ENCODE measurements around the gene PITPNM3. TPM values are rescaled to one million over a fixed set of nuclear protein-coding genes. Genes with fewer than 3 reads are reported as not detected.

PITPNM3 gene
- total RNA-seq, 1 donor from 2014 or later: 1.1 TPM

DNA sequence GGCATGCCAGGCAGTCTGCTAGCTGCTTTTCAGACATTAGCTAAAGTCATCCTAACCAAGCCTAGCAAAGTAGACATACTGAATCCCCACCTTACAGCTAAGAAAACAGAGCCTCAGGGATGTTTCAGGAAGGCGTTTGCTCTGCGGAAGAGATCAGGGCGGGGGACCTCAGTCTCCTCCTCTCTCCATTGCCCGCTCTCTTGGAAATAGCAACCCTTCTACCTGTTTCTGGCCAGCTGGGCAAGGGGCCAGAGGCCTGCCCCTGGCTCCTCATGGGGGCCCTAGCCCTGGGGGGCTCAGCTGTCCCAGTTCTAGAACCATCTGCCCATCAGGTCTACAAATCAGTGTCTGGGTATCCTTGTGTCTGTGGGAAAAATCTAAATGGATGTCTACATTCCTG lies 14.5 kb downstream of the PITPNM3 start:
- ChIA-PET CTCF (no interaction called here), POLR2A (no interaction called here)
- no peaks in the 10 kb centered on the region for H3K36me3 Mint-ChIP-seq (ENCODE audit: low read depth)
- DNase-seq (no peak), ATAC-seq (ENCODE audit: low read depth) (no peak)
- TF ChIP-seq, protein P1, sequence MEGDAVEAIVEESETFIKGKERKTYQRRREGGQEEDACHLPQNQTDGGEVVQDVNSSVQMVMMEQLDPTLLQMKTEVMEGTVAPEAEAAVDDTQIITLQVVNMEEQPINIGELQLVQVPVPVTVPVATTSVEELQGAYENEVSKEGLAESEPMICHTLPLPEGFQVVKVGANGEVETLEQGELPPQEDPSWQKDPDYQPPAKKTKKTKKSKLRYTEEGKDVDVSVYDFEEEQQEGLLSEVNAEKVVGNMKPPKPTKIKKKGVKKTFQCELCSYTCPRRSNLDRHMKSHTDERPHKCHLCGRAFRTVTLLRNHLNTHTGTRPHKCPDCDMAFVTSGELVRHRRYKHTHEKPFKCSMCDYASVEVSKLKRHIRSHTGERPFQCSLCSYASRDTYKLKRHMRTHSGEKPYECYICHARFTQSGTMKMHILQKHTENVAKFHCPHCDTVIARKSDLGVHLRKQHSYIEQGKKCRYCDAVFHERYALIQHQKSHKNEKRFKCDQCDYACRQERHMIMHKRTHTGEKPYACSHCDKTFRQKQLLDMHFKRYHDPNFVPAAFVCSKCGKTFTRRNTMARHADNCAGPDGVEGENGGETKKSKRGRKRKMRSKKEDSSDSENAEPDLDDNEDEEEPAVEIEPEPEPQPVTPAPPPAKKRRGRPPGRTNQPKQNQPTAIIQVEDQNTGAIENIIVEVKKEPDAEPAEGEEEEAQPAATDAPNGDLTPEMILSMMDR (IDR thresholded peaks at IDR 0.05): no peak
- no peak overlapping the region for H3K27ac Mint-ChIP-seq
- intact Hi-C loops (cut with micrococcal nuclease): no loop called here
- no peaks in the 10 kb centered on the region for H3K4me1 Mint-ChIP-seq
- H3K9me3 Mint-ChIP-seq: no peaks in the 10 kb centered on the region
- H3K4me3 Mint-ChIP-seq: no peak overlapping the region
- peaks cover 6% of the 10 kb centered on the region for H3K27me3 Mint-ChIP-seq

DNA sequence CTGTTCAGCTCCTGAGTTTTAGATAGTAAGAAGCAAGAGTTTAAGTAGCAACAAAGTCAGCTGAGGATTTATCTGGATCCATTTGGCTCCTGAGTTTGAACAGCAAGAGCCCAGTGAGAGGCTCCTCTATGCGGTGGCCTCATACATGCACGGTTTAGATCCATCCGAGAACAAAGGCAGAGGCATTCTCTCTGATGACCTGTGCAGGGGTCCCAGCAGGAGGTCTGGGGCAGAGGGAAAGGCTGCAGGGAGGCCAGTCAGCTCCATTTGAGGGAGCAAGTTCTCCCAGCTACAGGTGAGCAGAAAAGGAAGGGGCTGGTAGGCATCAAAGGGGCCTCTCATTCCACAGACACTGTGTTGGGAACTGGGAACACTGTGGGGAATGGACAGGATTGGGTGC lies 16.5 kb downstream of the PITPNM3 start:
- CTCF ChIA-PET: no interaction called here
- POLR2A ChIA-PET: no interaction called here
- Mint-ChIP-seq H3K27me3 (peaks cover 6% of the 10 kb centered on the region), H3K4me3 (no peak overlapping the region), H3K27ac (no peak overlapping the region), H3K9me3 (no peaks in the 10 kb centered on the region), H3K4me1 (no peaks in the 10 kb centered on the region), H3K36me3 (ENCODE audit: low read depth) (no peaks in the 10 kb centered on the region)
- intact Hi-C loops (cut with micrococcal nuclease): no loop called here
- TF ChIP-seq, protein P1 (IDR thresholded peaks at IDR 0.05): no peak
- DNase-seq (no peak), ATAC-seq (ENCODE audit: low read depth) (no peak)

DNA sequence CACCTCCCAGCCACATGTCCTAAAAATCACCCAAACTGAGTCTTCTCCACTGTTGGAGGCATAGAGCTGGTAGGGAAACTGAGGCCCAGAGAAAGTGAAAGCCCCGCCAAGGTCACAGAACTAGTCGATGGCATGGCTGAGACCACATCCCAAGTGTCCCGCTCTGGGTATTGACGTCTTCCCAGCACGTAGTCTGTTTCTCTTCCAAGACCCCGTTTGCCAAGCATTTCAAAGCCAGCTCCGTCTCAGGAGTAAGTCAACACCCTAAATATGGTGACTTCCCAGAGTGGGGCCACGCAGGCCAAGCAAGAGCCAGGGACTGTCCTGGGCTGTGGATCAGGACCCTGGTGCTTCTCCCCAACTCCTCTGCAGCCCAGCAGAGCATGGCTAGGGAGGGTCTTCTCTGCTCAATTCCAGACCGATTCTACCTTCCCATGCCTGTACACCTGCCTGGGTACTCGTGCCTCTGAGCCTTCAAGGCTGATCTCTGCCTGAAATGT lies 19.7 kb downstream of the PITPNM3 start:
- Mint-ChIP-seq H3K9me3 (no peaks in the 10 kb centered on the region), H3K4me3 (no peak overlapping the region), H3K36me3 (ENCODE audit: low read depth) (no peaks in the 10 kb centered on the region), H3K4me1 (no peaks in the 10 kb centered on the region), H3K27me3 (peaks cover 9% of the 10 kb centered on the region), H3K27ac (no peak overlapping the region)
- intact Hi-C loops (cut with micrococcal nuclease): no loop called here
- TF ChIP-seq, protein P1 (IDR thresholded peaks at IDR 0.05): no peak
- ATAC-seq (ENCODE audit: low read depth) (no peak), DNase-seq (no peak)
- CTCF ChIA-PET: no interaction called here
- POLR2A ChIA-PET: no interaction called here

DNA sequence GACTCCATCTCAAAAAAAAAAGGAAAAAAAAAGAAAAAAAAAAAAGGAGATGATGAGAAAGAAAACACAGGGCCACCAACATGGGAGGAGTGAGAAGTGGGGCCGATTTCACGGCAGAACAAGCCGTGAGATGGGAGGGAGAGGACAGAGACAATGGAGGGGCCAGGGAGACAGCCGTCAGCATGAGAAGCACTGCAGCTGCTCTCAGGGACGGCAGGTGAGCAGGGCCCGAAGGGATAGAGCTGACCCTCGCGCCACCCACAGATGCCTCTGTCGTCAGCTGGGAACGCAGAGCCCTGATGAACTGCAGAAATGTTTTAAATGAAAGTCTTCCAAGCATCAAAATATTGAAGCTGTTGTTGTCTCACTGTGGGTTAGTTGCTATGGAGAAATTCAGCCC lies 20.3 kb downstream of the PITPNM3 start:
- H3K4me3 Mint-ChIP-seq: no peak overlapping the region
- DNase-seq (no peak), ATAC-seq (ENCODE audit: low read depth) (no peak)
- no peaks in the 10 kb centered on the region for H3K36me3 Mint-ChIP-seq (ENCODE audit: low read depth)
- TF ChIP-seq, protein P1 (IDR thresholded peaks at IDR 0.05): no peak
- ChIA-PET CTCF (no interaction called here), POLR2A (no interaction called here)
- no peak overlapping the region for H3K27ac Mint-ChIP-seq
- H3K27me3 Mint-ChIP-seq: peaks cover 9% of the 10 kb centered on the region
- no peaks in the 10 kb centered on the region for H3K4me1 Mint-ChIP-seq
- H3K9me3 Mint-ChIP-seq: no peaks in the 10 kb centered on the region
- intact Hi-C loops (cut with micrococcal nuclease): no loop called here

DNA sequence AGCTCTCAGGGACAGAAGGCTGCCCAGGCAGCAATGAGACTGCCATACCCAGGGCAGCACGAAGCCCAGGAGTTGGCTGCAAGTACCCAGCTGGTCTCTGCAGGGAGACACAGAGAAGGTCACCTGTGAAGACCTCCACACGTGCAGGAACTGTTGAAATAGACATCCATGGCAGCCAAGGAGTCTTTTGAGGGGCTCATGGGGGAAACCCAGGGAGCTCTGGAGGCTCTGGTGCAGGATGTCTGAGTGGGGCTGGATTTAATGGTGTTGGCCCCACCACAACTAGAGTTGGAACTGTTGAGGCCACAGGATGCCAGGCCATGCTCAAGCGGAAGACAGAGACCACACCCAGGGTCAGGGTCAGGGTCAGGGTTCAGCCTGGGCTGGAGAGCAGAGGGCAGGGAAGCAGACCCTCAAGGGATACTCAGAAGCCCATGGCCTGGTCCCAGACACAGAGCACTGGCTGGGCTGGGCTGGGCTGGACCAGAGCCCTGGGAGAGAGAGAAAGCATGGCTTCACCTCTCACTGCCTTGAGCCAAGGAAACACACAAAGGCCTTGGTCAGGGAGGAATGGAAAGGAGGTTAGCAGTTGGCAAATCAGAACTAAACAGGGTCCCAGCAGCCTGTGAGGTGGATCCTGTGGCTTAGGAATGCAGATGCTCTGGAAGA lies 21.4 kb downstream of the PITPNM3 start:
- no peak overlapping the region for H3K4me3 Mint-ChIP-seq
- H3K9me3 Mint-ChIP-seq: no peaks in the 10 kb centered on the region
- no peak for ATAC-seq (ENCODE audit: low read depth)
- no peak overlapping the region for H3K27ac Mint-ChIP-seq
- ChIA-PET CTCF (no interaction called here), POLR2A (no interaction called here)
- DNase-seq: no peak
- H3K27me3 Mint-ChIP-seq: peaks cover 9% of the 10 kb centered on the region
- intact Hi-C loops (cut with micrococcal nuclease): no loop called here
- H3K36me3 Mint-ChIP-seq (ENCODE audit: low read depth): no peaks in the 10 kb centered on the region
- H3K4me1 Mint-ChIP-seq: no peaks in the 10 kb centered on the region
- TF ChIP-seq, protein P1 (IDR thresholded peaks at IDR 0.05): no peak
